ENCODE measurements around the gene SSBP3. TPM values are rescaled to one million over a fixed set of nuclear protein-coding genes. Genes with fewer than 3 reads are reported as not detected.

The SSBP3 gene
- total RNA-seq, 1 donor: 14.5 TPM

GRCh38 chr1:54332781-54333585 is 73.2 kb downstream of the SSBP3 start:
- Histone ChIP-seq H3K79me2 (ENCODE audit: insufficient read depth, low read length) (peaks cover 68% of the 10 kb centered on the region), H2AFZ (ENCODE audit: low read length) (no peak overlapping the region), H3K27me3 (ENCODE audit: insufficient read depth, low read length) (no peaks in the 10 kb centered on the region), H3K4me3 (ENCODE audit: insufficient read depth, low read length) (no peak overlapping the region), H3K36me3 (ENCODE audit: insufficient read depth, low read length) (no peaks in the 10 kb centered on the region), H3K4me1 (ENCODE audit: insufficient read depth, low read length) (peaks cover 30% of the 10 kb centered on the region), H4K20me1 (ENCODE audit: insufficient read depth, low read length) (peaks cover 13% of the 10 kb centered on the region), H3K4me2 (ENCODE audit: insufficient read depth, low read length) (no peak overlapping the region), H3K9me3 (ENCODE audit: low read depth, low read length) (no peaks in the 10 kb centered on the region), H3K27ac (ENCODE audit: low read depth, low read length) (no peak overlapping the region)
- TF ChIP-seq CTCF (IDR thresholded peaks at IDR 0.05; ENCODE audit: extremely low read depth, low read depth, low read length): no peak
- no peak for DNase-seq (ENCODE audit: insufficient read length, low spot score, missing footprints)

- Histone ChIP-seq H3K9me3 (ENCODE audit: low read depth, low read length) (no peaks in the 10 kb centered on the region), H3K4me2 (ENCODE audit: insufficient read depth, low read length) (no peak overlapping the region), H3K27me3 (ENCODE audit: insufficient read depth, low read length) (no peaks in the 10 kb centered on the region), H3K4me1 (ENCODE audit: insufficient read depth, low read length) (peaks cover 40% of the 10 kb centered on the region), H3K27ac (ENCODE audit: low read depth, low read length) (no peak overlapping the region), H2AFZ (ENCODE audit: low read length) (no peak overlapping the region), H3K4me3 (ENCODE audit: insufficient read depth, low read length) (no peak overlapping the region), H3K36me3 (ENCODE audit: insufficient read depth, low read length) (no peaks in the 10 kb centered on the region), H4K20me1 (ENCODE audit: insufficient read depth, low read length) (peaks cover 13% of the 10 kb centered on the region), H3K79me2 (ENCODE audit: insufficient read depth, low read length) (peaks cover 71% of the 10 kb centered on the region)
- no peak for DNase-seq (ENCODE audit: insufficient read length, low spot score, missing footprints)
- TF ChIP-seq CTCF (IDR thresholded peaks at IDR 0.05; ENCODE audit: extremely low read depth, low read depth, low read length): no peak
Measured at GRCh38 chr1:54331843-54332463, 74.2 kb downstream of the SSBP3 start.

GRCh38 chr1:54331091-54331772 is 75.0 kb downstream of the SSBP3 start:
- Histone ChIP-seq H3K27ac (ENCODE audit: low read depth, low read length) (no peak overlapping the region), H4K20me1 (ENCODE audit: insufficient read depth, low read length) (peaks cover 13% of the 10 kb centered on the region), H3K79me2 (ENCODE audit: insufficient read depth, low read length) (peaks cover 74% of the 10 kb centered on the region), H3K27me3 (ENCODE audit: insufficient read depth, low read length) (no peaks in the 10 kb centered on the region), H3K36me3 (ENCODE audit: insufficient read depth, low read length) (no peaks in the 10 kb centered on the region), H3K4me1 (ENCODE audit: insufficient read depth, low read length) (peaks cover 39% of the 10 kb centered on the region), H3K4me2 (ENCODE audit: insufficient read depth, low read length) (no peak overlapping the region), H3K9me3 (ENCODE audit: low read depth, low read length) (no peaks in the 10 kb centered on the region), H2AFZ (ENCODE audit: low read length) (no peak overlapping the region), H3K4me3 (ENCODE audit: insufficient read depth, low read length) (no peak overlapping the region)
- no peak for TF ChIP-seq CTCF (IDR thresholded peaks at IDR 0.05; ENCODE audit: extremely low read depth, low read depth, low read length)
- DNase-seq (ENCODE audit: insufficient read length, low spot score, missing footprints): no peak

All from osteoblast (primary cell).